ENCODE measurements around the gene TNRC18.

The TNRC18 gene

DNA sequence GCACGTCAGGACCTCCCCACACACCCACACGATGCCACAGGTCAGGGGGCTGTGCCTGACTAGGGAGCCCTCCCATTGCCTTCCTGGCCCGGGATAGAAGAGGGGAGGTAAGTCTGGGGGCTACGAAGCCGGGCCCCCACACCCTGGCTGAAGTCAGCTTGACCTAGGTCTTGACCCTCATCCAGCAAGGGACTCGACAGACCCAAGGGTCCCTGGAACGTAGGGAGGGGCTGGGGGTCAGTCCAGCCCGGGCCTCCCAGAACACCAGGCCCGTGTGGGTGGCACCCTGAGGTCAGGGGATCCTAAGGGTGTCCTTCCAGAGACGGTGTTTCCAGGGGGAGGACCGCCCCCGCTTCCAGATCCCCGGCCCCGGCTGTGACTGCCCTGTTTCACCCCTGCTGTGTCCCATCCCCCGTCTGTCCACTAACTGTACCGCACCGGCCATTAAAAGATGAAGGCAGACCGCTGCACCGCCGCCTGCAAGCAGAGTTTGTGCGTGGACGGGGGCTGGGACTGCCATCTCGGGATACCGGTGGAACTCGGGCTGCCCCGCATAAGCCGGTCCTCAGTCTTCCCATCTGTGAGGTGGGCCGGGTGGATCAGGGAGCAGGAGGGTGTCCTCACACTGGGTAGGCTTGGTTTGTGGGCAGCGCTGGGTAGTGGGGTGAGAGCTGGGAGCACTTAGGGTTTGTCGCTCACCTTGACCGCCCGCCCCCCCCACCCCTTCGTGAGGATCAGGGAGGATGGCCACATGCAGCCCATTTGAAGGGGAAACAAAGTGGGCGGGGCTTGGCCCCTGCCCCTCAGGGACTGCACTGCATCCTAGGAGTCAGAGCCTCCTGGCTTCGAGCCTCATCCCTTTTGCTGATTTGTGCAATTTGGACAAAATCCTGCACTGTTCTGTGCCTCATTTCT is 119.8 kb downstream of the TNRC18 start:
- no peak overlapping the region for H3K4me3 ChIP-seq (ENCODE audit: low read depth, low read length, poor library complexity, severe bottlenecking)
- H3K36me3 ChIP-seq (ENCODE audit: insufficient read depth, low read length), result no peaks in the 10 kb centered on the region; the same call in 1 of the 2 replicates
- no peak for TF ChIP-seq EZH2 (IDR thresholded peaks at IDR 0.05; ENCODE audit: borderline replicate concordance, low read length)
- TF ChIP-seq, protein P1, sequence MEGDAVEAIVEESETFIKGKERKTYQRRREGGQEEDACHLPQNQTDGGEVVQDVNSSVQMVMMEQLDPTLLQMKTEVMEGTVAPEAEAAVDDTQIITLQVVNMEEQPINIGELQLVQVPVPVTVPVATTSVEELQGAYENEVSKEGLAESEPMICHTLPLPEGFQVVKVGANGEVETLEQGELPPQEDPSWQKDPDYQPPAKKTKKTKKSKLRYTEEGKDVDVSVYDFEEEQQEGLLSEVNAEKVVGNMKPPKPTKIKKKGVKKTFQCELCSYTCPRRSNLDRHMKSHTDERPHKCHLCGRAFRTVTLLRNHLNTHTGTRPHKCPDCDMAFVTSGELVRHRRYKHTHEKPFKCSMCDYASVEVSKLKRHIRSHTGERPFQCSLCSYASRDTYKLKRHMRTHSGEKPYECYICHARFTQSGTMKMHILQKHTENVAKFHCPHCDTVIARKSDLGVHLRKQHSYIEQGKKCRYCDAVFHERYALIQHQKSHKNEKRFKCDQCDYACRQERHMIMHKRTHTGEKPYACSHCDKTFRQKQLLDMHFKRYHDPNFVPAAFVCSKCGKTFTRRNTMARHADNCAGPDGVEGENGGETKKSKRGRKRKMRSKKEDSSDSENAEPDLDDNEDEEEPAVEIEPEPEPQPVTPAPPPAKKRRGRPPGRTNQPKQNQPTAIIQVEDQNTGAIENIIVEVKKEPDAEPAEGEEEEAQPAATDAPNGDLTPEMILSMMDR (IDR thresholded peaks at IDR 0.05; ENCODE audit: low read length), result no peak
- no peaks in the 10 kb centered on the region for H3K79me2 ChIP-seq (ENCODE audit: insufficient read depth, low read length)
- H3K9me2 ChIP-seq (ENCODE audit: low read depth, low read length), result no peaks in the 10 kb centered on the region
- no peak overlapping the region for H2AFZ ChIP-seq (ENCODE audit: low read length)
- no peak overlapping the region for H3K4me2 ChIP-seq (ENCODE audit: low read length)
- no peak overlapping the region for H3K27ac ChIP-seq (ENCODE audit: low read depth, low read length, poor library complexity, severe bottlenecking)
- no peaks in the 10 kb centered on the region for H3K9me3 ChIP-seq (ENCODE audit: low read length)
- H4K20me1 ChIP-seq (ENCODE audit: insufficient read depth, low read length), result no peaks in the 10 kb centered on the region
- H3K4me1 ChIP-seq (ENCODE audit: insufficient read depth, low read length, severe bottlenecking), result no peaks in the 10 kb centered on the region
- no peaks in the 10 kb centered on the region; the same call in 1 of the 2 replicates for H3K27me3 ChIP-seq (ENCODE audit: insufficient read depth, low read length)
- no peaks in the 10 kb centered on the region for H3F3A ChIP-seq (ENCODE audit: insufficient read depth, low read length)
- no peak overlapping the region for H3K9ac ChIP-seq (ENCODE audit: low read length)

DNA sequence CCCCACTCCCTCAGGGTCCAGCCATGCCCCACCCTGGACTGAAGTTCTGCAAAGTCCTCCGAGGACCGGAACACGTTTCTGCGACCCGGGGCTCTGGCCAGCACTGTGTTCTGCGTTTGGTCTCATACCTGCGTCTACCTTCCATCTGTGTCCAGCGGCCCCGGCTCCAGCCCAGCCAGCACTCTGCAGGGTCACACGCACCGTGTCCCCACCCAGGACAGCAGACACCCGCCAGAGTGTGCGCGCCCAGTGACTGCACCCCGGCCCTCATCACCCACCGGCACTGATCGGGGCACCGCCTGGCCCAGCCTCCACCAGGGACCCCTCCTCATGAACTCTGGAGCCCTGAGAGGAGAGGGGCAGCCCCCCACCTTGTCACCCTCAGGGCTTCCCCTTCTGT is 120.6 kb downstream of the TNRC18 start:
- no peaks in the 10 kb centered on the region for H3K79me2 ChIP-seq (ENCODE audit: insufficient read depth, low read length)
- no peaks in the 10 kb centered on the region; the same call in 1 of the 2 replicates for H3K36me3 ChIP-seq (ENCODE audit: insufficient read depth, low read length)
- TF ChIP-seq, protein P1 (IDR thresholded peaks at IDR 0.05; ENCODE audit: low read length), result no peak
- TF ChIP-seq EZH2 (IDR thresholded peaks at IDR 0.05; ENCODE audit: borderline replicate concordance, low read length), result no peak
- H3K4me1 ChIP-seq (ENCODE audit: insufficient read depth, low read length, severe bottlenecking), result no peaks in the 10 kb centered on the region
- no peaks in the 10 kb centered on the region for H3K9me2 ChIP-seq (ENCODE audit: low read depth, low read length)
- H3K9ac ChIP-seq (ENCODE audit: low read length), result no peak overlapping the region
- no peak overlapping the region for H3K4me2 ChIP-seq (ENCODE audit: low read length)
- H3K27me3 ChIP-seq (ENCODE audit: insufficient read depth, low read length), result peaks cover 3% of the 10 kb centered on the region; the same call in 1 of the 2 replicates
- H2AFZ ChIP-seq (ENCODE audit: low read length), result no peak overlapping the region
- no peaks in the 10 kb centered on the region for H3F3A ChIP-seq (ENCODE audit: insufficient read depth, low read length)
- H4K20me1 ChIP-seq (ENCODE audit: insufficient read depth, low read length), result no peaks in the 10 kb centered on the region
- H3K4me3 ChIP-seq (ENCODE audit: low read depth, low read length, poor library complexity, severe bottlenecking), result no peak overlapping the region
- no peak overlapping the region for H3K27ac ChIP-seq (ENCODE audit: low read depth, low read length, poor library complexity, severe bottlenecking)
- H3K9me3 ChIP-seq (ENCODE audit: low read length), result no peaks in the 10 kb centered on the region

DNA sequence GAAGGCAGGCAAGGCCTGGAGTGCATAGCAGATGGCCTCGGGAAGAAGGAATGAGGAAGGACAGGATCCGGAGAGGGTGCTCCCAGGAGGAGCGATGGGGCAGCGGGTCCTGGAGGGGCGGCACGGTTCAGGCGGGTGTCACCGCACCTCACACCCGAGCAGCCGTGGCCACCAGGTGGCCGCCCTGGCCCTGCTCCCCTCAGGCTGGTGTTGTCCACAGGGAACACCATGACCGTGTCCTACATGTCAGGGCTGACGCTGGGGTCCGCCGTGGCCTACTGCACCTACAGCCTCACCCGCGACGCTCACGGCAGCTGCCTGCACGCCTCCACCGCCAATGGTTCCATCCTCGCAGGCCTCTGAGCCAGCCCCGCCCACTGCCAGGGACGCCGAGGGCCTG is 121.1 kb downstream of the TNRC18 start:
- Histone ChIP-seq H3F3A (ENCODE audit: insufficient read depth, low read length) (no peaks in the 10 kb centered on the region), H3K4me3 (ENCODE audit: low read depth, low read length, poor library complexity, severe bottlenecking) (no peak overlapping the region), H3K4me2 (ENCODE audit: low read length) (no peak overlapping the region), H3K27me3 (ENCODE audit: insufficient read depth, low read length) (peaks cover 8% of the 10 kb centered on the region; the same call in 1 of the 2 replicates), H3K4me1 (ENCODE audit: insufficient read depth, low read length, severe bottlenecking) (peaks cover 3% of the 10 kb centered on the region), H3K79me2 (ENCODE audit: insufficient read depth, low read length) (no peaks in the 10 kb centered on the region), H3K9me3 (ENCODE audit: low read length) (no peaks in the 10 kb centered on the region), H3K27ac (ENCODE audit: low read depth, low read length, poor library complexity, severe bottlenecking) (no peak overlapping the region), H2AFZ (ENCODE audit: low read length) (no peak overlapping the region), H3K9ac (ENCODE audit: low read length) (no peak overlapping the region), H4K20me1 (ENCODE audit: insufficient read depth, low read length) (no peaks in the 10 kb centered on the region), H3K36me3 (ENCODE audit: insufficient read depth, low read length) (no peaks in the 10 kb centered on the region), H3K9me2 (ENCODE audit: low read depth, low read length) (no peaks in the 10 kb centered on the region)
- TF ChIP-seq EZH2 (IDR thresholded peaks at IDR 0.05; ENCODE audit: borderline replicate concordance, low read length), result no peak
- TF ChIP-seq, protein P1 (IDR thresholded peaks at IDR 0.05; ENCODE audit: low read length), result no peak
